HL-60 (cell line): ENCODE measurements around the gene KCNH2.

Experiments used
- CTCF ChIP-seq: IDR thresholded peaks from one replicate; pipeline ENCODE4 v1.5.1; 2011; ENCODE audit warnings: low read length, control low read depth, inconsistent platforms; ENCODE audit not compliant: insufficient read depth
- GABPA ChIP-seq: IDR thresholded peaks from 2 replicates; pipeline ENCODE4 v1.6.1; 2012; ENCODE audit warnings: low read depth
- POLR2AphosphoS5 ChIP-seq: IDR thresholded peaks from 2 replicates; pipeline ENCODE4 v1.6.1; 2012; ENCODE audit warnings: low read depth
- REST ChIP-seq: IDR thresholded peaks from 2 replicates; pipeline ENCODE4 v1.6.1; 2012; ENCODE audit warnings: low read depth; ENCODE audit not compliant: insufficient replicate concordance
- SPI1 ChIP-seq: IDR thresholded peaks from 2 replicates; pipeline ENCODE4 v1.6.1; 2012; ENCODE audit warnings: low read depth, mild to moderate bottlenecking, borderline replicate concordance

GRCh38 chr7:150996376-150997074 is 18.4 kb upstream of the KCNH2 start:
- no peak for TF ChIP-seq CTCF
- TF ChIP-seq POLR2AphosphoS5: no peak; the same call in 1 of the 2 replicates
- TF ChIP-seq SPI1: no peak
- no peak for TF ChIP-seq REST
- no peak for TF ChIP-seq GABPA
